Panc1 (cell line): ENCODE measurements around the gene SKAP1. TPM values are rescaled to one million over a fixed set of nuclear protein-coding genes. Genes with fewer than 3 reads are reported as not detected.

ENCODE experiments used
- ATAC-seq: fragments of 200-7000 bp; cut with Tn5 transposase; 2 replicates; pipeline ENCODE4 v1.9.1; 2020; ENCODE audit warnings: mild to moderate bottlenecking, moderate library complexity
- BruUV-seq: library from RNA; stranded (reverse); fragments of 400-500 nt; replicated peaks from 2 replicates; lab custom pipeline; 2021; lab: Mats Ljungman, UMichigan
- CTCF ChIA-PET: fragments of 300-600 bp; sonication (Branson Sonifier 250); formaldehyde crosslinking; loops from one replicate; lab custom pipeline; 2022; ENCODE audit warnings: antibody characterized with exemption; lab: Charles Lee
- POLR2A ChIA-PET: fragments of 300-600 bp; sonication (Branson Sonifier 250); formaldehyde crosslinking; loops from one replicate; lab custom pipeline; 2022; ENCODE audit warnings: antibody characterized with exemption; lab: Charles Lee
- DNase-seq: peaks from one replicate; pipeline ENCODE4 v3.0.0-alpha.2; 2010; ENCODE audit warnings: low read depth, low spot score
- H3K27ac ChIP-seq: 2 replicates; pipeline ENCODE4 v1.5.1; 2011; ENCODE audit warnings: mild to moderate bottlenecking, low read length, inconsistent platforms
- H3K27me3 ChIP-seq: fragments of 200-500 bp; sonication (Bioruptor generic); 2 replicates; pipeline ENCODE4 v1.6.0; 2014; ENCODE audit warnings: low read length, inconsistent platforms; ENCODE audit not compliant: control insufficient read depth, insufficient read depth
- H3K36me3 ChIP-seq: fragments of 200-500 bp; sonication (Bioruptor generic); 2 replicates; pipeline ENCODE4 v1.5.1; 2014; ENCODE audit warnings: inconsistent platforms, mild to moderate bottlenecking, low read length, moderate library complexity; ENCODE audit not compliant: control insufficient read depth, insufficient read depth
- H3K4me1 ChIP-seq: 2 replicates; pipeline ENCODE4 v1.5.1; 2011; ENCODE audit warnings: inconsistent platforms, mild to moderate bottlenecking, low read length, moderate library complexity; ENCODE audit not compliant: control insufficient read depth, insufficient read depth
- H3K4me3 ChIP-seq, 2 experiments: 2 replicates each; pipeline ENCODE4 v1.5.1; 2011 to 2012; ENCODE audit warnings: low read depth in 2 of 2, low read length in 2 of 2, mild to moderate bottlenecking in 2 of 2, inconsistent platforms in 1 of 2, moderate library complexity in 1 of 2
- H3K9me3 ChIP-seq: fragments of 200-500 bp; sonication (Bioruptor generic); 2 replicates; pipeline ENCODE4 v1.5.1; 2014; ENCODE audit warnings: low read depth, mild to moderate bottlenecking, inconsistent platforms, low read length, moderate library complexity; ENCODE audit not compliant: control insufficient read depth, insufficient read depth
- CTCF ChIP-seq: fragments of 450-650 bp; IDR thresholded peaks from 2 replicates; pipeline ENCODE4 v1.5.1; 2017; ENCODE audit warnings: mild to moderate bottlenecking
- POLR2AphosphoS5 ChIP-seq: IDR thresholded peaks from 2 replicates; pipeline ENCODE4 v1.6.1; 2012; ENCODE audit warnings: mild to moderate bottlenecking, low read depth, low read length, moderate library complexity
- REST ChIP-seq, 2 experiments: IDR thresholded peaks; 2 replicates each; pipeline ENCODE4 v1.6.1; 2011 to 2012; ENCODE audit warnings: low read depth in 2 of 2, control low read depth in 1 of 2, low read length in 1 of 2, mild to moderate bottlenecking in 1 of 2, moderate library complexity in 1 of 2; ENCODE audit not compliant: insufficient read depth in 1 of 2
- in situ Hi-C: cut with HindIII; loops from 2 replicates; pipeline ENCODE4 v1.10.0; 2016; ENCODE audit warnings: low sequenced_read_pairs, low pct_unique_long_range_greater_than_20kb
- intact Hi-C: fragments of 100-400 bp; cut with micrococcal nuclease; formaldehyde crosslinking; loops from one replicate; pipeline ENCODE4 v1.10.0; 2022; ENCODE audit not compliant: unreplicated experiment
- total RNA-seq: library from RNA; stranded (reverse); gene quantifications from one replicate; pipeline ENCODE4 v1.2.1, GENCODE V29; 2021; ENCODE audit not compliant: unreplicated experiment

SKAP1 gene
- total RNA-seq, 1 experiment from 2014 or later: 0.90 TPM

- no peak for DNase-seq
- in situ Hi-C loops (no loop called here), intact Hi-C loops (no loop called here)
- H3K9me3 ChIP-seq: no peaks in the 10 kb centered on the region
- no peak overlapping the region for H3K27ac ChIP-seq
- H3K4me1 ChIP-seq: no peaks in the 10 kb centered on the region
- TF ChIP-seq REST (IDR thresholded peaks at IDR 0.05; ENCODE audit: insufficient read depth in 1 of 2, low read depth in 2 of 2, low read length in 1 of 2): no peak
- no peaks in the 10 kb centered on the region for H3K36me3 ChIP-seq
- no TSS peak for BruUV-seq
- no peak overlapping the region for H3K4me3 ChIP-seq
- ATAC-seq: no peak
- ChIA-PET POLR2A (no interaction called here), CTCF (no interaction called here)
- H3K27me3 ChIP-seq: no peaks in the 10 kb centered on the region
These were observed 8.6 kb upstream of the SKAP1 start for GRCh38 chr17:48438516-48439061.

- CTCF ChIA-PET: interaction anchor here (0.5 to 0.9 kb wide), 2 partner anchors 20 to 88 kb away, joined by 3 read pairs; no protein-coding TSS in a partner anchor
- 0 out of 2 replicates have a peak, but pooled peaks cover 4% of the 10 kb centered on the region for H3K27me3 ChIP-seq
- POLR2A ChIA-PET: no interaction called here
- no peak overlapping the region for H3K4me3 ChIP-seq
- no peaks in the 10 kb centered on the region for H3K9me3 ChIP-seq
- H3K36me3 ChIP-seq: no peaks in the 10 kb centered on the region
- ATAC-seq (no peak), DNase-seq (no peak)
- in situ Hi-C loops (no loop called here), intact Hi-C loops (no loop called here)
- BruUV-seq: no TSS peak
- no peak for TF ChIP-seq CTCF
- TF ChIP-seq REST (IDR thresholded peaks at IDR 0.05; ENCODE audit: insufficient read depth in 1 of 2, low read depth in 2 of 2, low read length in 1 of 2): no peak
- no peak for TF ChIP-seq POLR2AphosphoS5
- no peaks in the 10 kb centered on the region for H3K4me1 ChIP-seq
- no peak overlapping the region for H3K27ac ChIP-seq
These were observed 3.9 kb upstream of the SKAP1 start for GRCh38 chr17:48433896-48434295.
